Stimulated activated CD4-positive, alpha-beta T cell treated with anti-CD3 and anti-CD28 coated beads, TNF-alpha, amount 100 ng/mL, for 4 hours (primary cell): Measurements from ENCODE around the gene UBL3.
A peak's percentile ranks its signal among the peaks of the same experiment; 100 is the strongest.

Experiments used
- DNase-seq, 3 experiments: peaks; one replicate each; pipeline ENCODE4 v3.0.0-alpha.2; 2020; ENCODE audit warnings: low read depth in 3 of 3

The UBL3 gene

GRCh38 chr13:29758531-29759114, 91.8 kb downstream of the UBL3 start:
- peak; percentile 9 to 22 (median 13) for DNase-seq

DNA sequence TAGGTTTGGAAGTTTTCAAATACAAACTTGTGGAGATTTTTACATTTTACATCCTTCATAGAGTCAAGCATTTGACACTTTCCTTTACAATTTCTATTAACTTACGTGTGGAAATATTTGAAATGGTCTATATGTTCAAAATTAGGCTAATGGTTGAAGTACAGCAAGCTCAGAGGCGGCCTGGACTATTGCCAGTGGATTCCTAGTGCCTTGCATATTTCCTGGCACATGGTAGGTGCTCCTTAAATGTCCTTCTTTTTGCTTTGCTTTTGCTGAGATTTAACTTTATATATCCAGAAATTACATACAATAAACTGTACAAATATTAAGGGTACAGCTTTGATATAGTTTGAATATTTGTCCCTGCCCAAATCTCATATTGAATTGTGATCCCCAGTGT, 93.9 kb downstream of the UBL3 start:
- no peak for DNase-seq

- no peak for DNase-seq
Observed at GRCh38 chr13:29754473-29754806, 96.0 kb downstream of the UBL3 start.

DNA sequence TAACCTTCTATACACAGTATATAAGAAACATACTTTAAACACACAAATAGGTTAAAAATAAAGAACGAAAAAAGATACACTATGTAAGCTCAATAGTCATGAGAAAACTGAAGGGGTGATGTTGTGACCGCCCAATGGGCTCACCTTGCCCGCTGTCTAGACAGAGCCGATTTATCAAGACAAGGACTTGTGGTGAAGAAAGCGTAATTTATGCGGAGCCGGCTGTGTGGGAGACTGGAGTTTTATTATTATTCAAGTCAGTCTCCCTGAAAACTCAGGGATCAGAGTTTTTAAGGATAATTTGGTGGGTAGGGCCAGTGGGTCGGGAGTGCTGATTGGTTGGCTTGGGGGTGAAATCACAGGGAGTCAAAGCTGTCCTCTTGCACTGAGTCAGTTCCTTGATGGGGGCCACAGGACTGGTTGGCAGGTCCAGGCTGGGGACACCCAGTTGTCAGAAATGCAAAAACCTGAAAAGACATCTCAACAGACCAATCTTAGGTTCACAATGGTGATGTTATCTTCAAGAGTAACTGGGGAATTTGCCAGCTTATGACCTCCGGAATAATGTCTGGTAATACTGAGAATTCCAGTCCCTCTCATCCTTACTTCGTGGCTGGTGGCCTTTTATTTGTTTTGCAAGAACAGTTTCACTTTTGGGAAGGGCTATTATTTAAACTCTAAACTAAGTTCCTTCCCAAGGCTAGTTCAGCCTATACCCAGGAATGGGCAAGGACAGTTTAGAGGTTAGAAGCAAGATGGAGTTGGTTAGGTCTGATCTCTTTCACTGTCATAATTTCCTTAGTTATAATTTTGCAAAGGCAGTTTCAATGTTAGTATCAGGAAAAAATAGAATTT, 96.6 kb downstream of the UBL3 start:
- DNase-seq = no peak

DNA sequence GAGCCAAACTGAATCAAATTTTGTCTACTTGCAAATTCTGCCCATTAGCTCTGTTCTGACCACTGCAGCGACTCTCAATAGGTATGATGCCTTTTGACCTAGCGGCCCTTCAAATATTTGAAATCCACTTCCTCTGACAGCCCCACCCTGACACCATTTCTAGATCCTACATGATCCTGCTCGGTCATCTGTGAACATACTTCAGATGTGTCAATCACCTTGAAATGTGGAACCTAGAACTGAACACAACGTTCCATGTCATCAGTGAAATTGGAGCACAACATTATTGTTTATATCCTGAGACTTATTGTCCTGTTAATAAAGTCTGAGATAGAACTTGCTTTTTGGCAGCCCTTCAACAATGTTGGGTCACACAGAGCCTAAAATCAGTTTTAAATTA, 98.2 kb downstream of the UBL3 start:
- DNase-seq = no peak

- no peak for DNase-seq
Observed at GRCh38 chr13:29750183-29750530, 100.3 kb downstream of the UBL3 start.

GRCh38 chr13:29749401-29750182, 100.8 kb downstream of the UBL3 start:
- DNase-seq = no peak

- DNase-seq = no peak
Observed at GRCh38 chr13:29748097-29748496, 102.3 kb downstream of the UBL3 start.

GRCh38 chr13:29746148-29746677, 104.2 kb downstream of the UBL3 start:
- DNase-seq = no peak

- DNase-seq = no peak
Observed at GRCh38 chr13:29745704-29746103, 104.7 kb downstream of the UBL3 start.

DNA sequence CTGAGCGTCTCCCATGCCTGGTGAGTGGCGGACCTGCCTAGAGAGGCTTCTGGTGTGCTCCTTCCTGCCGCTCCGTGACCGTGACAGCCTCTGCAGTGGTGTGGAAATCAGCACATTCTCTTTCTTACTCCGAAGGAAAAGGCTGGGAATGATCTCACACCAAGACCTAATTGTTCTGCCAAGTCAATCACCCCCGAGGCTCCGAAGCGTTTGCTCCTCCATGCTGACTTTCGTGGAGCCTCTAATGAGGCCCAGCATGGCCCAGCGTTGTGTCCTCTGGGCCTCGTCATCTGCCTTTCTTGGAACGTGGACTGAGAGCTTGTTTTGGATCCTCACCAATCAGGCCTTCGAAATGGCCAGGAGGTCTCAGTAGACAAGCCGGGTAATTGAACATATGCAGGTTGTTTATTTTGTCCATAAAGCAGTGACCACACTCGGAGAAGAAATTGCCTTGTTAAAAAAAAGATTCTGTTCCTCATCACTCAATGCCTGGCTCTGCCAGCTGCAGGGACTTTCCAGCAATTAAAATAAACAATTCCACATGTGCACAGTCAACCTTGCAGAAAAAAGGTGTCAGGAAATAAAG, 107.1 kb downstream of the UBL3 start:
- DNase-seq = no peak

- DNase-seq = no peak
Observed at GRCh38 chr13:29740961-29741360, 109.5 kb downstream of the UBL3 start.

DNA sequence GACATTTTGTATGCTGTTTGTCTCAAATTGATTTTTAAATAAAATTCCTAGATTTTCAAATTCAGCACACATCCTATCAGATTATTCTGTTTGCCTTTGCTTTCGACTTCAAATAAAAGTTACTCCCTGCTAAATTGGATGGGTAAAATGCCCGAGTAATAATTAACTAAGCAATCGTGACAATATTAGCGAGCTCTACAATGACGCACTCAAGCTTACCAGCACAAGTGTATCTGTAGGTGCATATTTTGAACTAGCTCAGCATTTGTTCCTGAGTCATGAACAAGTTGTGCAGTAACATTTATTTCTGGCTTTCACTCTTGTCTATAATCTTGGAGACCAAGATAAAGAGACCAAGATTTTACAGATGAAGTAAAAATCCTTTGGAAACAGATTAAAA, 113.4 kb downstream of the UBL3 start:
- DNase-seq = no peak

DNA sequence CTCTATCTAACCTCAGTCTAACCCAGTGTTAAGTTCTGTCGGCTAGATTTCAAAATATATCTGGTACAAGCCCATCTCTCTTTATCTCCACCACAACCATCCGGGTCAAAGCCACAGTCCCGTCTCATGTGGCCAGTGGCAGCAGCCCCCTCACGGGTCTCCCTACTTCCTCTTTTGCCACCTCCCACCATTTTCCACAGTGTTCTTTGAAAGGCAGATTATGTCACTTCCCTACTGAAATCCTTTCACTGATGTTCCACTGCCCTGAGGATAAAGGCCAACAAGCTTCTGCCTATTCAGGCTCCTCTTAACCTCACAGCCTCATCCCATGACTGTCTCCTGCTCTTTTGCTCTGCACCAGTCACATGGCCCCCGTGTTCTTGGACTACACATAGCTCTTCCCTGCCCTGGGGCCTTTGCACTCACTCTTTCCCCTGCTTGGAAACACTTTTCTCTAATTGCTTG, 117.2 kb downstream of the UBL3 start:
- no peak for DNase-seq

GRCh38 chr13:29730253-29730652, 120.2 kb downstream of the UBL3 start:
- DNase-seq = no peak

DNA sequence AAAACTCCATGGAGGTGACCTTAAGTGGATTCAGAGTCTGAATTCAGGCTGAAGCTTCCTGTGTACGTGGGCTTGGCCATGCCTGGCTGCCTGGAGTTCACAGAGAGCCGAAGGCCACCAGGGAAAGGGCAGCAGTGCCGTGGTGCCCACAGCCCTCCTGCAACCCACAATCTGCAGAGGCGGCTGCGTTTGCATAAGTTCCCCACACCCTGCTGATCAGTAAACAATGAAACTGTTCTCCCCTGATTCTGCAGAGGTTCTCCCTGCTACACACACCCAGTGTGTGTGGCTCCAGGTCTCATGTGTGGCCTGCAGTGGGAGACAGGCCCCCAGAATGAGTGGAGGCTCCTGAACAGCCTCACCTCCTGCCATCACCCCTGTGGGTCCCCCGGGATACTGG, 128.0 kb downstream of the UBL3 start:
- DNase-seq = no peak

- no peak for DNase-seq
Observed at GRCh38 chr13:29721766-29722165, 128.7 kb downstream of the UBL3 start.

GRCh38 chr13:29718694-29719093, 131.7 kb downstream of the UBL3 start:
- no peak for DNase-seq

DNA sequence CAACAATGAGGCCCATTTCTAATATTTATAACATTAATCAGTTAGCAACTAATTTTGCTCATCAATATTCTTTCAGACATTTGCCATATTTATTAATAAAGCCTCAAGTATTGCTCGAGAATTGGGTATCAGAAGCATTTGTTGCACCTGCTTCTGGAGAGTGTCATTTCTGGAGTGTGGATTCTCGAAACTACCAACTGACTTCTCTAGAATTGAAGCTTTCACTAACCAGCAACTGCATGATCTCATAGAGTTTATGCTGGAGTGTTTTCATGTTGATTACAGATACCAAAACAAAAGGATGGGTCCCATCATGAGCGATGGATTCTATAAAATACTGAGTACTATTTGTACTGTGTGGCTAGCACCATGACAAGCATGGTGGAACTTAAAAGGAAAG, 133.9 kb downstream of the UBL3 start:
- no peak for DNase-seq
